GM12892 (cell line): ENCODE results near the gene KCNJ6.

Source experiments
- POLR2A ChIP-seq: IDR thresholded peaks from 2 replicates; pipeline ENCODE4 v1.6.1; 2011; ENCODE audit warnings: low read depth, low read length, control low read depth
- POLR2AphosphoS5 ChIP-seq: IDR thresholded peaks from 2 replicates; pipeline ENCODE4 v1.6.1; 2011; ENCODE audit warnings: low read depth, low read length, control low read depth
- TAF1 ChIP-seq: IDR thresholded peaks from 2 replicates; pipeline ENCODE4 v1.6.1; 2011; ENCODE audit warnings: low read depth, mild to moderate bottlenecking, control low read depth, low read length, borderline replicate concordance

GRCh38 chr21:37845535-37845934 is 70.7 kb downstream of the KCNJ6 start:
- no peak for TF ChIP-seq POLR2A
- TF ChIP-seq TAF1: no peak
- TF ChIP-seq POLR2AphosphoS5: no peak
